Keratinocyte (primary cell): ENCODE results near the gene SC5D. TPM values are rescaled to one million over a fixed set of nuclear protein-coding genes. Genes with fewer than 3 reads are reported as not detected.
A peak's percentile ranks its signal among the peaks of the same experiment; 100 is the strongest.

ENCODE experiments used
- DNase-seq: peaks from one replicate; pipeline ENCODE4 v3.0.0-alpha.2; 2011; ENCODE audit warnings: low read depth, missing footprints, low spot score
- FAIRE-seq: peaks from 2 replicates; lab custom pipeline; 2011; peaks lifted over from hg19 to GRCh38; lab: Jason Lieb, UNC
- H2AFZ ChIP-seq: 2 replicates; pipeline ENCODE4 v1.6.0; 2012; ENCODE audit warnings: low read length, control low read depth, inconsistent platforms; ENCODE audit not compliant: control insufficient read depth
- H3K27ac ChIP-seq: 2 replicates; pipeline ENCODE4 v1.5.1; 2011; ENCODE audit warnings: low read length; ENCODE audit not compliant: control insufficient read depth, insufficient read depth
- H3K27me3 ChIP-seq: 3 replicates; pipeline ENCODE4 v1.6.0; 2011; ENCODE audit warnings: low read length; ENCODE audit not compliant: control insufficient read depth, insufficient read depth; ENCODE audit errors: extremely low read depth
- H3K36me3 ChIP-seq, 2 experiments: 2 replicates in 1 of 2; 3 replicates in 1 of 2; pipeline ENCODE4 v1.5.1; 2011; ENCODE audit warnings: low read length in 2 of 2, mild to moderate bottlenecking in 1 of 2; ENCODE audit not compliant: control insufficient read depth in 2 of 2, insufficient read depth in 2 of 2; ENCODE audit errors: extremely low read depth in 1 of 2
- H3K4me1 ChIP-seq: 3 replicates; pipeline ENCODE4 v1.5.1; 2011; ENCODE audit warnings: low read length; ENCODE audit not compliant: control insufficient read depth, insufficient read depth; ENCODE audit errors: extremely low read depth
- H3K4me2 ChIP-seq: 3 replicates; pipeline ENCODE4 v1.6.0; 2011; ENCODE audit warnings: low read depth, low read length; ENCODE audit not compliant: control insufficient read depth, insufficient read depth; ENCODE audit errors: extremely low read depth
- H3K4me3 ChIP-seq, 3 experiments: fragments of 200-600 bp in 1 of 3; sonication (generic) in 1 of 3; 2 replicates in 2 of 3; 3 replicates in 1 of 3; pipeline ENCODE4 v1.5.1; 2011 to 2016; ENCODE audit warnings: low read length in 3 of 3, mild to moderate bottlenecking in 3 of 3, control low read depth in 2 of 3, inconsistent platforms in 1 of 3, low read depth in 1 of 3, mixed read lengths in 1 of 3, mixed run types in 1 of 3, moderate library complexity in 1 of 3; ENCODE audit not compliant: control insufficient read depth in 2 of 3, insufficient read depth in 2 of 3; ENCODE audit errors: extremely low read depth in 1 of 3
- H3K79me2 ChIP-seq: 2 replicates; pipeline ENCODE4 v1.6.0; 2012; ENCODE audit warnings: low read length; ENCODE audit not compliant: control insufficient read depth, insufficient read depth
- H3K9ac ChIP-seq: 3 replicates; pipeline ENCODE4 v1.6.0; 2011; ENCODE audit warnings: low read length; ENCODE audit not compliant: control insufficient read depth, insufficient read depth; ENCODE audit errors: extremely low read depth
- H3K9me1 ChIP-seq: 3 replicates; pipeline ENCODE4 v1.6.0; 2011; ENCODE audit warnings: low read length; ENCODE audit not compliant: control insufficient read depth, insufficient read depth; ENCODE audit errors: extremely low read depth
- H3K9me3 ChIP-seq: 2 replicates; pipeline ENCODE4 v1.5.1; 2012; ENCODE audit warnings: low read depth, low read length; ENCODE audit not compliant: control insufficient read depth
- H4K20me1 ChIP-seq: 3 replicates; pipeline ENCODE4 v1.6.0; 2011; ENCODE audit warnings: low read length; ENCODE audit not compliant: control insufficient read depth, insufficient read depth; ENCODE audit errors: extremely low read depth
- EZH2 ChIP-seq: IDR thresholded peaks from one replicate; pipeline ENCODE4 v1.6.1; 2012; ENCODE audit warnings: inconsistent platforms, mild to moderate bottlenecking, low read length, moderate library complexity
- dilution Hi-C: fragments of 300-500 bp; cut with MboI; formaldehyde crosslinking; loops from one replicate; pipeline ENCODE4 v1.7.0; 2020; ENCODE audit warnings: low sequenced_read_pairs; ENCODE audit not compliant: extremely low pct_ligation_motif_present
- polyA plus RNA-seq, 5 experiments: library from polyadenylated mRNA; depleted of rRNA in 3 of 5; stranded (reverse) in 3 of 5; stranded (forward) in 1 of 5; unstranded in 1 of 5; fragments of >200 nt; gene quantifications; 1 replicate in 1 of 5; 2 replicates in 3 of 5; 3 replicates in 1 of 5; pipeline versions ENCODE4 v1.2.1 to v1.2.3, GENCODE V29; 2011 to 2012; ENCODE audit warnings: missing spikeins in 2 of 5, low read depth in 1 of 5, low replicate concordance in 1 of 5
- TF ChIP-seq, protein P1 (sequence below), 3 experiments: IDR thresholded peaks in 1 of 3; conservative IDR thresholded peaks in 1 of 3; optimal IDR thresholded peaks in 1 of 3; 2 replicates in 2 of 3; 3 replicates in 1 of 3; pipeline versions ENCODE3 to v1.5.1; 2011; ENCODE audit warnings: low read length in 3 of 3, mild to moderate bottlenecking in 3 of 3, moderate library complexity in 2 of 3, control low read depth in 1 of 3, inconsistent platforms in 1 of 3; ENCODE audit not compliant: insufficient read depth in 2 of 3; ENCODE audit errors: extremely low read depth in 1 of 3

Gene SC5D
- polyA plus RNA-seq, 1 donor (not counting 4 experiments of a cell fraction or from before 2014, with no cell fraction given): 273 TPM

DNA sequence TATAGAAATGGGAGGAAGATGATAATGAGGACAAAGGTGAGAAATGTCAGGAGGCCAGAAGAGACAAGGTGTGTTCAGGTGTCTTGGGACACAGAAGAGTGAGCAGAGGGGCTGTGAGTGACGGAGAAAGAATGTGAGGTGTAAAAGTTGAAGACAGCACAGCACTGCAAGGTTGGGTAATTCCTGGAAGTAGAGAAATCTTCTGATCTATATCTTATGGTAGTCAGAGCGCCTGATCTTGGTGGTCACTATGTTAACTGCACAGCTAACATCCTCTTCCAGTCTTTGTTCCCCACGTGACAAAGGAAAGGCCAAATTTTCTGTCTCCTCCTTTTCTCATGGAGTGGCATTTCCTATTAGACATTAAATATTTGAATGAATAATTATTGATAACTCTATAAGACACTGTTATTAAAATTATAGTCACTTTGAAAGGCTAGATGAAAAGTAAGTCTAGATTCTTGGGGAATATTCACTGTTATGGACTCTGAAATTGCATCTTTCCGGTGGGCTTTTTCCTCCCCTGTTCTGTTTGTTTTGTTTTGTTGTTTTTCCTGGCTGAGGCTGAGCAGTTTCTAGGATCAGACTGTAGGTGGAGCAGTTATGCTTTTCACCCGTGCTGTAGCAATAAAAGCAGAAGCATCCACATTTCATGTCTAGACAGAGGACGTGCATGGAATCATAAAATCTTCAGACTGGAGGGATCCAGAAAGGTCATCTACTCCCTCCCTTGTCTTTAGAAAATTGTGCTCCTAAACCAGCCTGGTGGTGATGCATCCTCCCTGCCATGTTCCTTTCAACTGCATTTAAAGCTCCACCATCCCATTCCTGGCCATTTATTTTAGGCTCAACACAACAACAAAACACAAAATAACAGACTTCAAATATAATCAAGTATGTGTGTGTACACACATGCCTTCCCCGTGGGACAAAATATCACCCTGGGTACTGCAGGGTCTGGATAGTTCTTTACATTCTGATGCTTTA is 26.6 kb downstream of the SC5D start:
- Histone ChIP-seq H2AFZ (peak overlapping the region; percentile 16), H3K4me1 (peaks cover 6% of the 10 kb centered on the region), H3K4me3 (no peak overlapping the region), H3K9ac (no peak overlapping the region), H3K9me3 (no peaks in the 10 kb centered on the region), H3K4me2 (no peak overlapping the region), H3K27ac (no peak overlapping the region), H3K36me3 (no peaks in the 10 kb centered on the region), H3K79me2 (no peaks in the 10 kb centered on the region), H3K9me1 (no peaks in the 10 kb centered on the region), H4K20me1 (no peaks in the 10 kb centered on the region), H3K27me3 (no peaks in the 10 kb centered on the region)
- DNase-seq (no peak), FAIRE-seq (peak; percentile 97)
- dilution Hi-C loops: no loop called here
- no peak for TF ChIP-seq EZH2
- TF ChIP-seq, protein P1, sequence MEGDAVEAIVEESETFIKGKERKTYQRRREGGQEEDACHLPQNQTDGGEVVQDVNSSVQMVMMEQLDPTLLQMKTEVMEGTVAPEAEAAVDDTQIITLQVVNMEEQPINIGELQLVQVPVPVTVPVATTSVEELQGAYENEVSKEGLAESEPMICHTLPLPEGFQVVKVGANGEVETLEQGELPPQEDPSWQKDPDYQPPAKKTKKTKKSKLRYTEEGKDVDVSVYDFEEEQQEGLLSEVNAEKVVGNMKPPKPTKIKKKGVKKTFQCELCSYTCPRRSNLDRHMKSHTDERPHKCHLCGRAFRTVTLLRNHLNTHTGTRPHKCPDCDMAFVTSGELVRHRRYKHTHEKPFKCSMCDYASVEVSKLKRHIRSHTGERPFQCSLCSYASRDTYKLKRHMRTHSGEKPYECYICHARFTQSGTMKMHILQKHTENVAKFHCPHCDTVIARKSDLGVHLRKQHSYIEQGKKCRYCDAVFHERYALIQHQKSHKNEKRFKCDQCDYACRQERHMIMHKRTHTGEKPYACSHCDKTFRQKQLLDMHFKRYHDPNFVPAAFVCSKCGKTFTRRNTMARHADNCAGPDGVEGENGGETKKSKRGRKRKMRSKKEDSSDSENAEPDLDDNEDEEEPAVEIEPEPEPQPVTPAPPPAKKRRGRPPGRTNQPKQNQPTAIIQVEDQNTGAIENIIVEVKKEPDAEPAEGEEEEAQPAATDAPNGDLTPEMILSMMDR (optimal IDR thresholded peaks at IDR 0.05 in 1 of 3, IDR thresholded peaks at IDR 0.05 in 1 of 3, conservative IDR thresholded peaks at IDR 0.05 in 1 of 3; ENCODE audit: extremely low read depth in 1 of 3, insufficient read depth in 2 of 3, low read length in 3 of 3): peak; percentile 70 to 79 (median 71)

DNA sequence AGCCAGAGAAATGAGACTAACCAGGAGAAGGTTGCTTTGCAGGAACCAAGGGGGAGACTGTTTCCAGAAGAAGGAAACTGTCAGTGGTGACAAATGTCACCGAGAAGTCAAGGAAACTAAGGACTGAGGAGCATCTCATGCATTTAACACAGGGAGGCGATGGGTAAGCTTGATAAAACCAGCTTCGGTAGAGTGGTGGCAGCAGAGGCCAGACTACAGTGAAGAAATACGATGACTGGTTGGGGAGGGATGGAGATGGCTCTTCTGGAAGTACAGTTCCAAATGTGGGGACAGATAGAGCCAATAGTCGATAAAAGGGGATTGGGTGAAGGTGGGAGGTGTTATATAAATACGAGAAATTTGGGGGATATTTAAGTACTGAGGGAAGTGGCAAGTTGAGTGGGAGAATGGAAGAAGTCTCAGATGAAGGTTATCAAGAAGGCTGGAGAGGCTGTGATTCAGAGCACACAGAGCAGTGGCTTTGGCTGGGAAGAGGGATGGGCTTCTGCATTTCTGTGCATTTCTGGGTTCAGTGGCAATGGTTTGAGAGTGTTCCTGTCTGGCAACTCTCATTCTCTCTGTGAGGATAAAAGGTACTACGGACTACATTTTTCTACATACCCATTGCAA is 29.2 kb downstream of the SC5D start:
- Histone ChIP-seq H3K9me3 (no peaks in the 10 kb centered on the region), H3K27ac (no peak overlapping the region), H3K79me2 (no peaks in the 10 kb centered on the region), H3K36me3 (no peaks in the 10 kb centered on the region), H2AFZ (no peak overlapping the region), H3K9me1 (no peaks in the 10 kb centered on the region), H3K4me1 (peaks cover 6% of the 10 kb centered on the region), H3K9ac (no peak overlapping the region), H4K20me1 (no peaks in the 10 kb centered on the region), H3K4me2 (no peak overlapping the region), H3K4me3 (no peak overlapping the region), H3K27me3 (no peaks in the 10 kb centered on the region)
- dilution Hi-C loops: loop anchor here (10.0 kb wide), 1 partner anchor 123 kb away; no protein-coding TSS in a partner anchor
- FAIRE-seq: peak; percentile 83
- no peak for DNase-seq
- TF ChIP-seq, protein P1 (optimal IDR thresholded peaks at IDR 0.05 in 1 of 3, IDR thresholded peaks at IDR 0.05 in 1 of 3, conservative IDR thresholded peaks at IDR 0.05 in 1 of 3; ENCODE audit: extremely low read depth in 1 of 3, insufficient read depth in 2 of 3, low read length in 3 of 3): peak; percentile 33 to 83 (median 44)
- no peak for TF ChIP-seq EZH2
